Left kidney (tissue), 2 donors: ENCODE data around the gene KAZALD1. TPM values are rescaled to one million over a fixed set of nuclear protein-coding genes. Genes with fewer than 3 reads are reported as not detected.

Experiments
- DNase-seq: peaks from one replicate; pipeline ENCODE4 v3.0.0-alpha.2; 2013
- polyA plus RNA-seq: library from polyadenylated mRNA; unstranded; fragments of 120-200 nt; gene quantifications from one replicate; pipeline ENCODE4 v1.2.1, GENCODE V29; 2013; ENCODE audit not compliant: insufficient read length

Gene KAZALD1
- polyA plus RNA-seq, 1 donor = 8.2 TPM

DNA sequence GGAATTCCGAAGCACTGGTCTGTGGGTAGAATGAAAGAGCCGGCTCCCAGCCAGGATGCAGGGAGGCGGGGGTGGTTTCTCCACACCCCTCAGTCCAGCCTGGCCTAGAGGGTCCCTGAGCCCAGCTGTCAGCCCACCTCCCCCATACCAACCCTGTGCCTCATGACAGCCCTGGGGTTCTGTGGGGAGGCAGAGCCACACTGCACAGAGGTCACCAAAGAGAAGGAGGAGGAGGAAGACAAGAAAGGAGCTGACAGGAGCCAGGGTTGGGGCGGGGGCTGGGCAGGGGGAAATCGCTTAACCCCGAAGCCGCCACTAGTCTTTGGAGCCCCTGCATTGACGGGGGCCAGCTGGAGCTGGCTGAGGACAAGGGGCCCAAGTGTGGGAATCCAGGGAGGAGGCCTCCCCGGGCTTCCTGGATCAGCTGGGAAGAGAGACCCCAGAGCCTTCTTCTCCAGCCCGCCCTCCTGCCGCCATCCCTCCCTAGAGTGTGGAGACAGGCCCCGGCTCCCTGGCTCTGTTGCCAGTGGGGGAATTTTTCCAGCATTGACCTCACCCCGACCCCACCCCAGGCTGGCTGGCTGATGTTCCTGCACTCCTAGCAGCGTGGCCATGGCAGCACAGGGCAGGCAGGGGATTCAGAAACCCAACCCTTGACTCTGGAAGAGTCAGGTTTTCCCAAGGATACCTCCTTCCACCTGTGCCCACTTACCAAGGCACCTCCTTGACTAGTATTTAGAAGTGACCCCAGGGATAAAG lies 32.5 kb downstream of the KAZALD1 start:
- DNase-seq = no peak

DNA sequence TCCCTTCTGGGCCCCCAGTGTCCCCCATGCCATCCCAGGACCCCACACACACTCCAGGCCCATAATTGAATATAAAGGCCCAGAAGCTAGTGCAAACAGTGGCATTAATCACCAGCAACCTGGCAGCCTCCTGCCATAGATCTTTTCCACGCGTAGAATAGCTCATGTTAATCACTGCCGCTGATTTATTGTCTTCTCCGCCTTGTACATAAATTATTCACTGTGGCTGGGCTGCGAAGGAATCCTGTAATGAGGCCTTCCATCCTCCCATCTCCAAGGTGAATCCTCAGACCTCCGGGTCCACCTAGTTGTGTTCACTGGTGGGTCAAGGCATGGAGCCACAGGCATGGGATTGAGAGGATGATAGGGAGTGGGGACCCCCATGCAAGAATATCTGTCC lies 33.2 kb downstream of the KAZALD1 start:
- DNase-seq = no peak

DNA sequence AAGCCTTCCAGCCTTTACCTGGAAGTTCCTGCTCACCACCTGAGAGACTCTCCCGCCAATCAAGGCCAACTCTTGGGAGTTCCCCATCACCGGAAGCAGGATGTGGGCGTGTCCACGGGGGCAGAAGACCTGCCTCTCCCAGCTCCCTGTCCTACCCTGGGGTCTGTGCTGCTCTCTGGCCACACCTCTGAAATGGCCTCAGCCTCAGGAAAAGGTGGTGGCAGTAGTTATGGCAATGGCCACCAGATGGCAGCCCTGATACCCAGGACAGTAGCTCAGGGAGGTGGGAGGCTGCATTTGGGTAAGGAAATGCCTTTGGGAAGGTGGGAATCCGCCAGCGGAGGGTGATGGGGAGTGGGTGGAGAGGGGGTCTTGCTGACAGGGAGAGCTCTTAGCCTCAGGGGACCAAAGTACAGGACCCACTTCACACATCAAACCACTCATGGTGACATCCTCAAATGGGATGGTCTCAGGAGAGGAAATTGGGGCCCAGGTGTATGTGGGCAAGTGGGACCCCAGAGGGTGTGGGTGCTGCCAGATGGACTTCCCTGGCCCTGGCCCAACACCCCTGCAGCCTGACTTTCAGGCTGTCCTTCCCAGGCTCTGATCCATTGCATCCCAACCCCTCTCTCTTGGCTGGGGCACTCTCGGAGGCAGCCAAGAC lies 33.9 kb downstream of the KAZALD1 start:
- DNase-seq = no peak

DNA sequence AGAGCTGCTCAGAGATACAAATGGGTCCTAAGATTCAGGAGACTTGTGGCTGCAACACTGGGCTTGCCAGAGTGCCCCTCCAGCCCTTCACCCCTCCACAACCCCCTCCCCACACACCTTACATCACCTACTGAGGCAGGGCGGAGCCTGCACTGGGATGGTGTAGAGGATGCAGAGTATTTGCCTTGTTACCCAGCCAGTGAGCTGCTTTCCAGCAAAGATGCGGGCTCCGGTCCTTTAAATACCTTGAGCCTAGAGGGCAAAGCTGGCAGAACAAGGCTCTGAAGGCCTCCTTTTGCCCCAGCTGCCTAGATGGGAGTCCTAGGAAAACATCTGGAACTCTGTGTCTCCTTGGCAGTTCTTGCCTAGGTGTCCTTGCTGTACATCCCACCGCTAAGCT lies 34.6 kb downstream of the KAZALD1 start:
- no peak for DNase-seq

DNA sequence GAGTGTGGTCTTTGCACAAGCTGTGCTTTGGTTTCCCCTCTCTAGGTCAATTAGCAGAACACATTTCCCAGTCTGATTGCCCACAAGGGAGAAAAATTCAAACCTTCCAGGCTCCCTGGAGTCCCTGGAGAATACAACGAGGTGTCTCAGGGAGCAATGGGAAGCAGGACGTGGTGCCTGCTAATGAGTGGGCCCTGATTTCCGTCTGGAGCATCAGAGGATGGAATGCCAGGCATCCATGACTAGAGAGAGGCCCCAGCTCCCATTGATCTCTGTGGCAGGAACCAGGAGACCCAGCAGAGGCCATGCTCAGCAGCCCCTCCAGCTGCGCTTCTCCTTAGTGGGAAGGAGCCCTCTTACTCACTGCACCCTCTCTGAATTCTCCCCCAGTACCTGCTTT lies 36.1 kb downstream of the KAZALD1 start:
- no peak for DNase-seq

DNA sequence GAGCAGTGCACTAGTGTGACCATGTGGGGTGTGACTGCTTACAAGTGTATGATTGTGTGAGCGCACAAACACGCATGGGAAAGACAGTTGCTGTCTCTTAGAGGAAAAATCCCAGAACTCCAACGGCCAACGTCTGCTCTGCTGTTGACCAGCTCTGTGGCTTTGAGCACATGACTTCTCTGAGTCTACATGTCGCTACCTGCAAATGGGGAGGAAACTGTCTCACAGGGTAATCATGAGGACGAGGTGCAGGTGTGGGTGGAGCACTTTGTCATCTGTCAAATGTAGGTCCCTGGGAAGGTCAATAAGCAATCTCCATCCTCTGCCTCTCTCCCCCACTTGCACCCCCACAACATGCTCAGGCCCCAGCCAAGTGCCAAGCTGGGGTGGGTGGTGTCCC lies 38.1 kb downstream of the KAZALD1 start:
- no peak for DNase-seq

DNA sequence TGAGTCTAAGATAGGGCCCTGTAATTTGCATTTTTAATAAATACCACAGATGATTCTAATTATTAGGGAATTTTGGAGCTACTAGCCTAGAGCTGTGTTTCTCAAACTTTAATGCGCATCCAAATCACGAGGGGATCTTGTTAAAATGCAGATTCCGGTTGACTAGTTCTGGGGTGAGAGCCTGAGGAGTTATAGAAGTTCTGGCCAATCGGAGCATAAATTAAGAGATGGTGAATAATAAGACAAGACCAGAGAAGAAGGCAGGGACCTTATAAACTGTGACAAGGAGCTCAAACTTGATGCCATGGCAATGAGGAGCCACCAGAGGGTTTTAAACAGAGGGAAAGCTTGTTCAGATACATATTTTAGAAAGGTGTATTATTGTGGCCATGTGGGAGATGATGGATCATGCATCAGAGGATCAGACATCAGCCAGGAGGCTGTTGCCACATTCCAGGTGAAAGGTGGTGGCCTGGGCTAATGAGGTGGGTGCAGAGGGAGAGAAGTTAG lies 39.6 kb downstream of the KAZALD1 start:
- DNase-seq = no peak

DNA sequence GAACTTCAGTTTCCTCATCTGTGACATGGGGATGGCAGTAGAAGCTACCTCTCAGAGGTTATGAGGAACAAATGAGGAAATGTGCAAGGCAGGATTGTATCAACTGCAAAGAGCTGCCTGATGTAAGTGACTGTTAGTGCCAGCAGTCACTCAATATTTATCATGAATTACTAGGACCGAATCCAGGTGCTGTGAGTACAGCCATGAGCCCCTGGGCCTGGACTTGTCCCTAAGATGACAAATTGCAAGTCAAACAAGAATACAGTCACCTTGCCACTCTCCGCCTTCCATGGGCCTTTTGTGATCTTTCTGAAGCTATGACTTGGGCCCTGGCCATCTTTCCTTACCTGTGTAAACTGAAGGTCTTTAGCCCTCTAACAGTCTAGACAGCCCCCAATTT lies 41.6 kb downstream of the KAZALD1 start:
- no peak for DNase-seq

DNA sequence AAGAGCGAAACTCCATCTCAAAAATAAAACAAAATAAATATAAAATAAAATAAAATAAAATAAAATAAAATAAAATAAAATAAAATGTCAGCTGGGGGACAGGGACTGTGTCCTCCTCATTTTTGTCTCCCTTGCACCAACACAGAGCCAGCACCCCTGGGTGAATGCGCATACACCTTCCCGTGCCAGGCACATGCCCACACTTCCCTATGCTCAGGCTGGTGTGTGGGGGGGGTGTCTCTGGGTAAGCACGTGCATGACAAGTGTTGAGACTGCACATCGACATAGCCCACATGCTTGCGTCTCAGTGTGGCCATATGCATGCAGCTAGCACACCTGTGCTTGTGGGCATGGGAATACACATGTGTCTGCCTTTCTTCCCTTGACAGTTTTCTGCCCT lies 44.6 kb downstream of the KAZALD1 start:
- DNase-seq = no peak

DNA sequence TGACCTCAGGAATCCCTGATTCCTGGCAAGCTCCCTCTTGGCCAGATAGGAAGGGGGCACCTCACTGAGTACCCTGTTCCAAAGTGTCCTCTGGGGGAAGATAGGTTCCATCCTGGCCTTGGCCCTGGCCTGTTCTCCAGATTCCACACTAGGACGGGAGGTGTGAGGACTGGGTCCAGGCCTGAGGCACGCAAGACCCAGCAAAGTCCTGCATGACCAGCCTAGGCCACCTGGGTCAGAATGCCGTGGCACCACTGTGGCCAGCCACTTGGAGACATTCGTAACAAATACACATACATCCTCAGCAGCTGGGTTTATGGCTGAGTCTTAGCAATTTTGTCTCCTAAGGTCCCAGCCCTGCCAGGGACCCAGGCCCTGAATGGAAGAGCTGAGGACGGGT lies 46.0 kb downstream of the KAZALD1 start:
- no peak for DNase-seq

DNA sequence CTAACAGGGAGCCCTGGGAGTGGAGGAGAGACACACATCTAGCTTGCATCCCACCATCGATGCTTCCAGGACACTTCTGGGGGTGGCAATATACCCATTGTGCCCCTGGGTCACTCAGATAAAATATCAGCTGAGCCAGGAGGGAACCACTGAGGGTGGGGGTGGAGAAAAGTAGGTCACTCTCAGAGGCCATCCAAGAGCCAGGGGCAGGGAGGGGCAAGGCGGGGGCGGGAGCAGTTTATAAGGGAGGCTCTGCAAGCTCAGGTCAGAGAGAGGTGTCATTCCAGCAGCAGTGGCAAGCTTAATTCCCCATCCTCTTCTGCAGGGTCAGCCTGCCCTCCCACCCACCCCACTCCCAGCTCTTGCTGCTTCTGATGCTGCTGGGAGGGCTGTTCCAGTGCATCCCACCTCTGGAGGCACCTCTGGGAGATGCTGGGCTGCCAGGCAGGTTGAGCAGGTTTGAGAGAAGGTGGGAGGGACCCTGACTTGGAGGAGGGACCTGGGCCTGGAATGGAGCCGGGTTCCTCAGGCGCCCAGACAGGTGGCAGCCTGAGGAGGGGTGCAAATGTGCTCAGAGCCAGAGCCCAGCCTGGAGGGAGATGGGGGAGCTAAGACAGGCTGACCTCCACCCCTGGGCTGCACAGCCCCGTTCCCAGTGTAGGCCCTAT lies 49.2 kb downstream of the KAZALD1 start:
- no peak for DNase-seq

DNA sequence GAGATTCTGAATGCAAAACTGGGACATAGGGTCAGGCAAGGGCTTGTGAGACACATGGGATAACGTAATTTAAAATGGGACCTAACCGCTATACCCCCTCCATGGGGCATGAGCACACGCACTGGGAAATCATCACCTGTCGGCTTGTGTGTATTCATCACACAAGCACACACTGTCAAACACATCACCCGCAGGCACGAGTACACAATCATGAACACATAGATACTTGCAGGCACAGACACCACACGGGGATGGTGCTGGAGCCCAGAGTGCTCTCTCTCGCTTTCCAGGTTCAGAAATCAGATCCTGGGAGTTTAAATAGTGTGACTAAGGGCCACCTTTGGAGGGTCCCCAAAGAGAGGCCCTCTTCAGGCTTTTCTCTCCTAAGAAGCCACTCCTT lies 49.8 kb downstream of the KAZALD1 start:
- DNase-seq = no peak

DNA sequence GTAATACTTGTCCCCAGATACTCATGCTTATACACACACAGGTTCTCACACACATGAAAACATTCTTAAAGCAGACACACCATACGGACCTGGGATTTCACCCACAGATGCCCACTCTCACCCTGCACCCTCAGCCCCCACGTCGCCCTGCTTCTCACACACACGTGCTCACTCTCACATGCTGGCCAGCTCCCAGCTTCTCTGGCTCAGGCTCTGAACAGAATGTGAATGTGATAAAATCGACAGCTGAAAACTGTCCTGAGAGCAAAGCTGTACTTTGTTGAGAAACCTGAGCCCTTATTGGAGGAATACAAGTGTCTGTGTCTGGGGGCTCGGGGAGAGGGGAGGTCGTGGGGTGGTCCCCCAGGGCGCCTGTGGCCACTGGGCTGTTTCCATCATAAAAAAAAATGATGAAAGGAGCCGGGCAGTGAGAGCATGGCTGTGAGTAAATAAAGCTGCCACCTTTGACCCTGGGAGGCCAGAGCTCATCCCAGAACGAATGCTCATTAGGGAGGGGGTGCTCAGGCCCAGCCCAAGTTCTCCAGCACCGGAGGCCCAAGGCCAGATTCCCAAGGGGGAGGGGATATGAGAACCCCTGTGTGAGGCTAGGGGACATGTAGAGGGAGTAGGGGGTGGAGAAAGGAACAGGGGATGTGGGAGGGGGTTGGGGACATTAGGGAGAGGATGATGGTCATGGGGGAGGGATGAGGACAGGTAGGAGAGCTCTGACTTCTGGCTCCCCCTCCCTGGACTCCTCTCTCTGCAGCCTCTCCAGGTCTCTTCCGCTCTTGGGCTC lies 51.2 kb downstream of the KAZALD1 start:
- no peak for DNase-seq

DNA sequence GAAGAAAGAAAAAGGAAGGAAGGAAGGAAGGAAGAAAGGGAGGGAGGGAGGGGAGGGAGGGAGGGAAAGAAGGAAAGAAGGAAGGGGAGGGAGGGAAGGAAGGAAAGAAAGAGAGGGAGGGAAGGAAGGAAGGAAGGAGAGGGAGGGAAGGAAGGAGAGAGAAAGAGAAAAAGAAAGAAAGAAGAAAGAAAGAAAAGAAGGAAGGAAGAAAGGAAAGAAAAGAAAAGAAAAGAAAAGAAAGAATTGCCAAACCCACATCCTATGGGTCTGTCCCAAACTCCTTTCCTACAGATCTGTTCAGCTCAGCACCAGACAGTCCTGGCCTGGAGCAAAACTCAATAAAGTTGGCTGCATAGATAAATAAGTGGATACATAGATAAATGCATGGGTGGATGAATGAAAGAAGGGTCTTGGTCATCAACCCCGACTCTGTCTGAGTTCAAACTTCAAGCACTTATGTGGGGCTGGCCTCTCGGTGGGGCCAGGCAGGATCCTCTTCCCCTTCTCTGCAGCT lies 52.2 kb downstream of the KAZALD1 start:
- no peak for DNase-seq

DNA sequence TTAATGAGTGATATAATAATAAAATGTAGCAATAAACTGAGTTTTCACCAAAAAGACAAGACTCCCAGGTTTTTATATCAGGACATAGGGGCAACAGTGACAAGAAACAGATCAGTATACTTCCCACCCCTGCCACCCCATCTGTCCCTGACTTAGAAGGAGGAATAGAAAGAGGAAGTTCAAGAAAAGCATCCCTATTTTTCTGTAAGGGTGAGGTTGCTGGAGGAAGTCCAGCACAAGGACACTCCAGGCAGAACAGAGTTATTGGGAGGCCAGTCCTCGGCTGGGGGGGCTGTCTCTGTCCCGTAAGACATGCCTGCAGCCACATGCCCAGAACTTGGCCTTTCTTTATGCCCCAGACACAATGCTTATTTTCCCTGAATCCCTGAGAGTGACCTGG lies 52.9 kb downstream of the KAZALD1 start:
- no peak for DNase-seq

Other genes starting within 250 kb of the KAZALD1 start
- gene SLF2, start 149.0 kb upstream of the KAZALD1 start, polyA plus RNA-seq = 56.9 TPM
- 63.0 TPM for gene SEMA4G, start 92.5 kb upstream of the KAZALD1 start, polyA plus RNA-seq
- 84.0 TPM for gene MRPL43, start 74.5 kb upstream of the KAZALD1 start, polyA plus RNA-seq
- gene TWNK, start 74.4 kb upstream of the KAZALD1 start, polyA plus RNA-seq = 16.3 TPM
- 48.9 TPM for gene LZTS2, start 62.2 kb upstream of the KAZALD1 start, polyA plus RNA-seq
- 3.3 TPM for gene PDZD7, start 30.9 kb upstream of the KAZALD1 start, polyA plus RNA-seq
- gene SFXN3, start 30.8 kb upstream of the KAZALD1 start, polyA plus RNA-seq = 27.7 TPM
- not detected for gene TLX1, start 69.3 kb downstream of the KAZALD1 start, polyA plus RNA-seq
- not detected for gene LBX1, start 167.5 kb downstream of the KAZALD1 start, polyA plus RNA-seq